CD4-positive, CD25-positive, alpha-beta regulatory T cell (primary cell): ENCODE measurements around the gene AHNAK2. TPM values are rescaled to one million over a fixed set of nuclear protein-coding genes. Genes with fewer than 3 reads are reported as not detected.

Experiments used
- ATAC-seq, 2 donors: fragments of 150-1000 bp; cut with Tn5 transposase; one replicate each; pipeline ENCODE4 v1.10.0; 2021; ENCODE audit warnings: low read depth in 2 of 2, moderate number of reproducible peaks in 2 of 2, moderate library complexity in 1 of 2
- DNase-seq, 3 donors: peaks; one replicate each; pipeline versions ENCODE4 v3.0.0 to v3.0.0-alpha.2; 2012 to 2022; ENCODE audit warnings: mixed read lengths in 1 of 3
- H3K27ac ChIP-seq: one replicate; pipeline ENCODE4 v1.7.0; 2013; ENCODE audit warnings: mild to moderate bottlenecking, low read length; ENCODE audit not compliant: insufficient read depth, poor library complexity, severe bottlenecking
- H3K27me3 ChIP-seq: one replicate; pipeline ENCODE4 v1.7.0; 2013; ENCODE audit warnings: low read length; ENCODE audit not compliant: control insufficient read depth, insufficient read depth
- H3K36me3 ChIP-seq: one replicate; pipeline ENCODE4 v1.7.0; 2013; ENCODE audit warnings: mild to moderate bottlenecking, low read length, moderate library complexity; ENCODE audit not compliant: control insufficient read depth, insufficient read depth
- H3K4me1 ChIP-seq: 2 replicates; pipeline ENCODE4 v1.7.0; 2013; ENCODE audit warnings: mild to moderate bottlenecking, low read length; ENCODE audit not compliant: insufficient read depth, control insufficient read depth, poor library complexity, severe bottlenecking
- H3K4me3 ChIP-seq: one replicate; pipeline ENCODE4 v1.7.0; 2013; ENCODE audit warnings: low read depth, mild to moderate bottlenecking, low read length, moderate library complexity
- H3K9me3 ChIP-seq, 2 experiments: 1 replicate in 1 of 2; 2 replicates in 1 of 2; pipeline ENCODE4 v1.7.0; 2013; ENCODE audit warnings: low read length in 2 of 2, mild to moderate bottlenecking in 1 of 2, moderate library complexity in 1 of 2; ENCODE audit not compliant: control insufficient read depth in 2 of 2
- H3K27ac Mint-ChIP-seq, 3 donors: one replicate each; pipeline ENCODE4 v1.8.0; 2020 to 2022; ENCODE audit warnings: mild to moderate bottlenecking in 3 of 3, mixed read lengths in 3 of 3, moderate library complexity in 2 of 3
- H3K27me3 Mint-ChIP-seq: one replicate; pipeline ENCODE4 v1.8.0; 2022; ENCODE audit warnings: mild to moderate bottlenecking, mixed read lengths
- H3K36me3 Mint-ChIP-seq: one replicate; pipeline ENCODE4 v1.8.0; 2020; ENCODE audit warnings: mixed read lengths
- H3K4me1 Mint-ChIP-seq, 4 donors: one replicate each; pipeline ENCODE4 v1.8.0; 2020 to 2022; ENCODE audit warnings: mixed read lengths in 4 of 4, mild to moderate bottlenecking in 1 of 4
- H3K4me3 Mint-ChIP-seq, 4 donors: one replicate each; pipeline ENCODE4 v1.8.0; 2020 to 2022; ENCODE audit warnings: mild to moderate bottlenecking in 4 of 4, mixed read lengths in 4 of 4, moderate library complexity in 3 of 4
- H3K9me3 Mint-ChIP-seq, 7 donors: one replicate each; pipeline ENCODE4 v1.8.0; 2020 to 2022; ENCODE audit warnings: mixed read lengths in 7 of 7, mild to moderate bottlenecking in 3 of 7, moderate library complexity in 2 of 7
- polyA plus RNA-seq, 4 donors: library from polyadenylated mRNA; unstranded; fragments of 300-500 nt; fragmentation: Illumina TruSeq; gene quantifications; one replicate each; pipeline ENCODE4 v1.2.3, GENCODE V29; 2021
- total RNA-seq: library from RNA; stranded (reverse); gene quantifications from one replicate; pipeline ENCODE4 v1.2.3, GENCODE V29; 2022

Gene AHNAK2
- total and polyA plus RNA-seq, 5 donors from 2014 or later = not detected

DNA sequence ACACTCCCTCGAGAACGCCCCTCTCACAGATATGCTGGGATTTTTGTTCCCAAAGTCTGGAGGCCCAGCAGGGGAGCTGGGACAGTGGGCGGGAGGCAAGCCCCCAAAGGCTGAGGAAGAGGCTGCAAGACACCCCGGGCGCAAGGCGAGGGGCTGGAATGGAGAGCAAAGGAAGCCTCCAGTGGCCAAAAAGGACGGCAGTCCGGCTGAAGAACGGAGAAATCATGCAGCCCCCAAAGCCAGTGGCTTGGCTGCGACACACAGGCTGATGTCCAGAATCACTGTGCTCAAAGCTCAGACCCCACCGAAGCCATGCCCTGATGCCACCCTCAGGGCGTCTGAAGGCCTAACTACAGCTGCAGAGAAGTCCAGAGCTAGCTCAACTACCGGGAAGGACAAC lies 18.3 kb upstream of the AHNAK2 start:
- H3K4me3 ChIP-seq = no peak overlapping the region
- no peak for ATAC-seq
- H3K36me3 Mint-ChIP-seq = peaks cover 3% of the 10 kb centered on the region
- no peak overlapping the region for H3K4me3 Mint-ChIP-seq
- no peaks in the 10 kb centered on the region for H3K9me3 ChIP-seq
- H3K27me3 Mint-ChIP-seq = no peaks in the 10 kb centered on the region
- peaks cover 0 to 5% (median under 1%) of the 10 kb centered on the region in 4 donors for H3K4me1 Mint-ChIP-seq
- no peak overlapping the region for H3K27ac ChIP-seq
- no peaks in the 10 kb centered on the region for H3K36me3 ChIP-seq
- H3K27me3 ChIP-seq = no peaks in the 10 kb centered on the region
- no peaks in the 10 kb centered on the region for H3K9me3 Mint-ChIP-seq
- DNase-seq = no peak
- H3K4me1 ChIP-seq = no peaks in the 10 kb centered on the region
- no peak overlapping the region for H3K27ac Mint-ChIP-seq

DNA sequence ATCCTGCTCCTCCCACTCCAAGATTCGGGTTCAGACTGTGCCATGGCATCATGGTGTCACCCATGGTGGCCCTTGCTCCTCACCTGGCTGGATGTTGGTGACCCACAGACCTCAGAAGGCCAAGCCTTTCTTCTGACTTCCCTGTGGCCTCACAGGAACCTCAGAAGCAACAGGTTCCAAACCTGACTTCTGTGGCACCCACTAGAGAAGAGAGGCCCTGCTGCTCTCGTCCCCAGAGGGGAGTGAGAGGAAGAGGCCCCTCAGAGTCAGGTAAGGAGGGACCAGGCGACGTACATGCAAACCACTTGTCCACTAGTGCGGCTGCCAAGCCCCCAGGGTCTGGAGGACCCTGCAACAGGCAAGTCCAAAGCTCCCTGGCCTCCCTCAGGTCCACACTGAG lies 17.9 kb upstream of the AHNAK2 start:
- Mint-ChIP-seq H3K27ac (no peak overlapping the region), H3K27me3 (no peaks in the 10 kb centered on the region), H3K4me3 (no peak overlapping the region), H3K4me1 (peaks cover 0 to 5% (median under 1%) of the 10 kb centered on the region in 4 donors), H3K9me3 (no peaks in the 10 kb centered on the region), H3K36me3 (peaks cover 3% of the 10 kb centered on the region)
- no peaks in the 10 kb centered on the region for H3K36me3 ChIP-seq
- no peaks in the 10 kb centered on the region for H3K9me3 ChIP-seq
- no peak overlapping the region for H3K27ac ChIP-seq
- H3K4me3 ChIP-seq = no peak overlapping the region
- H3K4me1 ChIP-seq = no peaks in the 10 kb centered on the region
- H3K27me3 ChIP-seq = no peaks in the 10 kb centered on the region
- no peak for DNase-seq
- no peak for ATAC-seq

DNA sequence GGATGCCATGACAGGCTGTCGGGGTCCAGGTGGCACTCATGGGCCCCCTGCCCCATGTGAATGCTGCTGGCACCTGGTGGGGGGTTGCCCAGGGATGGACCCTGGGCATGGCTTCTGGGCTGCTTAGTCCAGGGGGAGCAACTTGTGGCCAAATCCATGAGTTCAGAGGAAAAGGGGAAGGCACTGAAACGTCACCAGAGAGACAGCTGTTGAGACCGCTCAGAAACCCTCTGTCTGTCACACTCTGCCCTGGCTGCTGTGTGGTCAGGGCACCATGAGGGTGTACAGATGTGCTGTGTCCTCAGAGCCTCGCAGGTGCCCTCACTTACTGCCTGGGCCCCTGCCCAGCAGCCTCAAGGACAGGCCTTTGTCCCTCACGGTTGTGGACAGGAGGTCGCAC lies 16.8 kb upstream of the AHNAK2 start:
- Histone ChIP-seq H3K27ac (no peak overlapping the region), H3K4me1 (no peaks in the 10 kb centered on the region), H3K27me3 (no peaks in the 10 kb centered on the region), H3K4me3 (no peak overlapping the region), H3K36me3 (no peaks in the 10 kb centered on the region), H3K9me3 (no peaks in the 10 kb centered on the region)
- H3K4me1 Mint-ChIP-seq = peaks cover 0 to 5% (median 2%) of the 10 kb centered on the region in 4 donors
- H3K4me3 Mint-ChIP-seq = no peak overlapping the region
- peaks cover 3% of the 10 kb centered on the region for H3K36me3 Mint-ChIP-seq
- no peaks in the 10 kb centered on the region for H3K9me3 Mint-ChIP-seq
- peak overlapping the region in 1 of 3 donors; percentile 38 for H3K27ac Mint-ChIP-seq
- DNase-seq = no peak
- no peak for ATAC-seq
- no peaks in the 10 kb centered on the region for H3K27me3 Mint-ChIP-seq

DNA sequence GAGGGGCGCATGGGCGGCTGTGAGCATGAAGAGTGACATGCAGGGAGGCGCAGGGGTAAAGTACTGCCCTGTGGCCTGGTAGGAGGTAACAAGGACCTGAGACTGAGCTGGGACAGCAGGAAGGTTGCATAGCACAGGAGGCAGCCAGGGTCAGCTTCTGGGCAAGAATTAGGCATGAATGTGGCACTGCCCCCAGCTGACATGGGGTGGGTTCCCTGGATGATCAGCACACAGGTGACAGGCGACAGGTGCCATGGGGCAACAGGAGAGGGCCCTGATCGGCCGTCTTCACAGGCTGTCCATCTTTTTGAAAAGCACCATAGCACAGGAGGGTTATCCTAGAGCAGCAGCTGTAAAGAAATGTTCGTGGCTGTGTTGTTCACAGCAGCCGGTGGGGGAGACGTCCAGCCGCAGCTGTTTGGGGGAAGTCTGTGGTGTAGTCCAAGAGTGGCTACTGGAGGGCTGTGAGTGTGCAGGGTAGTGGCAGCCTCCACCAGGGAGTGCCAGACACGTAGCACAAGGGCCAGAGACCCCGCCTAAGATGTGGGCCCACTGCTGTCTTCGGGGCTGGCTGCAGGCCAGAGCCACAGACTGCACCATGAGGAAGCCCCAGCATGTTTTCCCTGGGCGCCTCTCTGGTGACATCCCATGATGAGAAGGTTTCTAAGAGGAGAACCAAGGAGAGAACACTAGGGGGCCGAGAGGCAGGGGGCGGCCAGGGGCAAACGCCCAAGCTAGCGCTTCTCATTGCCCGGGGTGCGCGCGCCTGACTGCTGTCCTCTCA lies 15.8 kb upstream of the AHNAK2 start:
- Histone ChIP-seq H3K27me3 (no peaks in the 10 kb centered on the region), H3K4me3 (no peak overlapping the region), H3K9me3 (no peaks in the 10 kb centered on the region), H3K4me1 (no peaks in the 10 kb centered on the region), H3K27ac (no peak overlapping the region), H3K36me3 (no peaks in the 10 kb centered on the region)
- Mint-ChIP-seq H3K36me3 (peaks cover 3% of the 10 kb centered on the region), H3K9me3 (no peaks in the 10 kb centered on the region), H3K4me1 (peaks cover 0 to 5% (median 2%) of the 10 kb centered on the region in 4 donors), H3K27me3 (no peaks in the 10 kb centered on the region), H3K4me3 (no peak overlapping the region), H3K27ac (peak overlapping the region in 1 of 3 donors; percentile 76)
- ATAC-seq (no peak), DNase-seq (no peak)

DNA sequence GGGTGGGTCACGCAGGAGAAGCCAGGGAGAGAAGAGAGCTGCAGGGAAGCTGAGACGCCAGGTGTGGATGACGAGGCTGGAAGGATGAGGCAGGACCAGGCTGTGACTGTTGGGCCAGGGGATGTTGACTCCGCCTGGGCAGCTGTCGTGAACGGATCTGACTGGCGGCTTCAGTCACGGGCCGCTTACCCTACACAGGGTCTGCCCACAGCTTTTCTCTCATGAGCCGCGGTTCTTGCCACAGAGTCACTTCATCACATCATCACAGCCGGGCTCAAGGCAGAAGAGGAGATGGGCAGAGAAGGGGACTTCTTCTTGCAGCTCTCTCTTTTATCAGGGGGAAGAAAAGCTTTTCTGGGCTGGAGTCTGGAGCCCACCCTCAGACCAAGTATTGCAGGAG lies 15.1 kb upstream of the AHNAK2 start:
- H3K27ac Mint-ChIP-seq = peak overlapping the region in 1 of 3 donors; percentile 76
- H3K36me3 Mint-ChIP-seq = peaks cover 3% of the 10 kb centered on the region
- H3K4me1 Mint-ChIP-seq = peaks cover 0 to 5% (median 2%) of the 10 kb centered on the region in 4 donors
- H3K4me3 Mint-ChIP-seq = no peak overlapping the region
- Histone ChIP-seq H3K9me3 (no peaks in the 10 kb centered on the region), H3K36me3 (no peaks in the 10 kb centered on the region), H3K27me3 (no peaks in the 10 kb centered on the region), H3K27ac (no peak overlapping the region), H3K4me3 (no peak overlapping the region), H3K4me1 (no peaks in the 10 kb centered on the region)
- no peaks in the 10 kb centered on the region for H3K27me3 Mint-ChIP-seq
- H3K9me3 Mint-ChIP-seq = no peaks in the 10 kb centered on the region
- ATAC-seq (no peak), DNase-seq (no peak)

DNA sequence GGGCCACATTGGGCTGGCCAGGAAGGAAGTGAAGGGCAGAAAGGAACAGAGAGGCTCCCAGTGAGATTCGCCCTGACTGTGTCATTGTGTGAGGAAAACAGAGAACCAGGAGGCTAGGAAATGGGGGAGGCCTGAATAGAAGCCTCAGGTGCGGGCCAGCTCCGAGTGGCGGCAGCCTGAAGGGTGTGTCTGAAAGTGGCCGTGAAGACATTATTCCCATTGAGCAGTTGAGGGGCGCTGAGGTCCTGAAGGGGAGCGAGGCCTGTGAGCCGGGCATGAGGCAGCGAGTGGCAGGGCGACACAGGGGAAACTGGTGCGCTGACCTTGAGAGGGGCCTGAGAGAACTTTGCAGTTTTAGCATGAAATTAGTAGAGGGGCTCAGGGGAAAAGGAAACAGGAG lies 14.3 kb upstream of the AHNAK2 start:
- no peaks in the 10 kb centered on the region for H3K36me3 ChIP-seq
- H3K4me1 ChIP-seq = no peaks in the 10 kb centered on the region
- H3K27ac ChIP-seq = no peak overlapping the region
- no peaks in the 10 kb centered on the region for H3K9me3 ChIP-seq
- Mint-ChIP-seq H3K27ac (peak overlapping the region in 1 of 3 donors; percentile 61), H3K27me3 (no peaks in the 10 kb centered on the region), H3K9me3 (no peaks in the 10 kb centered on the region), H3K4me1 (peaks cover 0 to 5% (median 2%) of the 10 kb centered on the region in 4 donors), H3K36me3 (peaks cover 3% of the 10 kb centered on the region), H3K4me3 (peak overlapping the region in 2 of 4 donors; percentile 31 to 38)
- no peaks in the 10 kb centered on the region for H3K27me3 ChIP-seq
- ATAC-seq (no peak), DNase-seq (no peak)
- H3K4me3 ChIP-seq = no peak overlapping the region

DNA sequence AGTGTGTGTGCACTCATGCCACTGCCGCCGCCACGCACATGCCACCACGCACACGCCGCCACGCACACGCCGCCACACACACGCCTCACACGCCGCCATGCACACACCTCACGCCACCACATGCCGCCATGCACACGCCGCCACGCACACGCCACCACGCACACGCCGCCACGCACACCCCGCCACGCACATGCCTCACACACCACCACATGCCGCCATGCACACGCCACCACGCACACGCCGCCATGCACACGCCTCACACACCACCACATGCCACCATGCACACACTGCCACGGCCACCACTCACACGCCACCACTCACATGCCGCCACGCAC lies 13.7 kb upstream of the AHNAK2 start:
- Mint-ChIP-seq H3K36me3 (peaks cover 3% of the 10 kb centered on the region), H3K4me1 (peaks cover 0 to 3% (median 1%) of the 10 kb centered on the region in 4 donors), H3K27ac (peak overlapping the region in 1 of 3 donors; percentile 61), H3K27me3 (peaks cover 4% of the 10 kb centered on the region), H3K9me3 (no peaks in the 10 kb centered on the region), H3K4me3 (no peak overlapping the region)
- no peaks in the 10 kb centered on the region for H3K9me3 ChIP-seq
- H3K4me1 ChIP-seq = no peaks in the 10 kb centered on the region
- DNase-seq (no peak), ATAC-seq (no peak)
- no peaks in the 10 kb centered on the region for H3K36me3 ChIP-seq
- H3K27ac ChIP-seq = no peak overlapping the region
- no peaks in the 10 kb centered on the region for H3K27me3 ChIP-seq
- H3K4me3 ChIP-seq = no peak overlapping the region

DNA sequence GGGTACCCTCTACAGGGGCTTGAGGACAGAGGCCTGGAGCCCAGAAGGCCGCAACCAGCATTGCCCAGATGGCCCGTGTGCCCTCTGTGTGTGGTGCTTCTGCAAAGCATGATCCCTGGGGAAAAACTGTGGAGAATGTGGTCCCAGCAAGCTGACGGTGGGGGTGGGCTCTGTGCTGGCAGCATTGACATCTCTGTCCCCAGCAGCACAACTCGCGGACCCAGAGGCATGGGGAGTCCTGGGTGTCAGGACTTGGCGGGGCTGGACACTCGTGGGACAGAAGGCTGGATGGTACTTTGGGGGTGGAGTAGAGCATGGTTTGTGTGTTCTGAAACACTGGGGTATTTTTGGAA lies 11.8 kb upstream of the AHNAK2 start:
- DNase-seq (no peak), ATAC-seq (no peak)
- Mint-ChIP-seq H3K36me3 (peaks cover 3% of the 10 kb centered on the region), H3K27me3 (peaks cover 4% of the 10 kb centered on the region), H3K27ac (no peak overlapping the region), H3K4me1 (peaks cover 0 to 7% (median 1%) of the 10 kb centered on the region in 4 donors), H3K9me3 (no peaks in the 10 kb centered on the region), H3K4me3 (peak overlapping the region in 1 of 4 donors; percentile 43)
- H3K4me1 ChIP-seq = peaks cover 9% of the 10 kb centered on the region
- no peaks in the 10 kb centered on the region for H3K9me3 ChIP-seq
- H3K27me3 ChIP-seq = no peaks in the 10 kb centered on the region
- H3K36me3 ChIP-seq = no peaks in the 10 kb centered on the region
- no peak overlapping the region for H3K4me3 ChIP-seq
- no peak overlapping the region for H3K27ac ChIP-seq
